ENCODE data around the gene AR. TPM values are rescaled to one million over a fixed set of nuclear protein-coding genes. Genes with fewer than 3 reads are reported as not detected.

Gene AR
- total and polyA plus RNA-seq, 2 of the 13 experiments (the other 11 are each of a cell fraction or from before 2014, with no cell fraction given), result not detected

GRCh38 chrX:67599532-67599931, 55.7 kb downstream of the AR start (continued):
- TF ChIP-seq, protein P1, sequence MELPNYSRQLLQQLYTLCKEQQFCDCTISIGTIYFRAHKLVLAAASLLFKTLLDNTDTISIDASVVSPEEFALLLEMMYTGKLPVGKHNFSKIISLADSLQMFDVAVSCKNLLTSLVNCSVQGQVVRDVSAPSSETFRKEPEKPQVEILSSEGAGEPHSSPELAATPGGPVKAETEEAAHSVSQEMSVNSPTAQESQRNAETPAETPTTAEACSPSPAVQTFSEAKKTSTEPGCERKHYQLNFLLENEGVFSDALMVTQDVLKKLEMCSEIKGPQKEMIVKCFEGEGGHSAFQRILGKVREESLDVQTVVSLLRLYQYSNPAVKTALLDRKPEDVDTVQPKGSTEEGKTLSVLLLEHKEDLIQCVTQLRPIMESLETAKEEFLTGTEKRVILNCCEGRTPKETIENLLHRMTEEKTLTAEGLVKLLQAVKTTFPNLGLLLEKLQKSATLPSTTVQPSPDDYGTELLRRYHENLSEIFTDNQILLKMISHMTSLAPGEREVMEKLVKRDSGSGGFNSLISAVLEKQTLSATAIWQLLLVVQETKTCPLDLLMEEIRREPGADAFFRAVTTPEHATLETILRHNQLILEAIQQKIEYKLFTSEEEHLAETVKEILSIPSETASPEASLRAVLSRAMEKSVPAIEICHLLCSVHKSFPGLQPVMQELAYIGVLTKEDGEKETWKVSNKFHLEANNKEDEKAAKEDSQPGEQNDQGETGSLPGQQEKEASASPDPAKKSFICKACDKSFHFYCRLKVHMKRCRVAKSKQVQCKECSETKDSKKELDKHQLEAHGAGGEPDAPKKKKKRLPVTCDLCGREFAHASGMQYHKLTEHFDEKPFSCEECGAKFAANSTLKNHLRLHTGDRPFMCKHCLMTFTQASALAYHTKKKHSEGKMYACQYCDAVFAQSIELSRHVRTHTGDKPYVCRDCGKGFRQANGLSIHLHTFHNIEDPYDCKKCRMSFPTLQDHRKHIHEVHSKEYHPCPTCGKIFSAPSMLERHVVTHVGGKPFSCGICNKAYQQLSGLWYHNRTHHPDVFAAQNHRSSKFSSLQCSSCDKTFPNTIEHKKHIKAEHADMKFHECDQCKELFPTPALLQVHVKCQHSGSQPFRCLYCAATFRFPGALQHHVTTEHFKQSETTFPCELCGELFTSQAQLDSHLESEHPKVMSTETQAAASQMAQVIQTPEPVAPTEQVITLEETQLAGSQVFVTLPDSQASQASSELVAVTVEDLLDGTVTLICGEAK (IDR thresholded peaks at IDR 0.05), result no peak
- TF ChIP-seq, protein P1 (CRISPR knock-in tag; IDR thresholded peaks at IDR 0.05), result no peak
- no peak for TF ChIP-seq JARID2 (CRISPR knock-in tag; IDR thresholded peaks at IDR 0.05; ENCODE audit: insufficient replicate concordance)
- TF ChIP-seq, protein P2, sequence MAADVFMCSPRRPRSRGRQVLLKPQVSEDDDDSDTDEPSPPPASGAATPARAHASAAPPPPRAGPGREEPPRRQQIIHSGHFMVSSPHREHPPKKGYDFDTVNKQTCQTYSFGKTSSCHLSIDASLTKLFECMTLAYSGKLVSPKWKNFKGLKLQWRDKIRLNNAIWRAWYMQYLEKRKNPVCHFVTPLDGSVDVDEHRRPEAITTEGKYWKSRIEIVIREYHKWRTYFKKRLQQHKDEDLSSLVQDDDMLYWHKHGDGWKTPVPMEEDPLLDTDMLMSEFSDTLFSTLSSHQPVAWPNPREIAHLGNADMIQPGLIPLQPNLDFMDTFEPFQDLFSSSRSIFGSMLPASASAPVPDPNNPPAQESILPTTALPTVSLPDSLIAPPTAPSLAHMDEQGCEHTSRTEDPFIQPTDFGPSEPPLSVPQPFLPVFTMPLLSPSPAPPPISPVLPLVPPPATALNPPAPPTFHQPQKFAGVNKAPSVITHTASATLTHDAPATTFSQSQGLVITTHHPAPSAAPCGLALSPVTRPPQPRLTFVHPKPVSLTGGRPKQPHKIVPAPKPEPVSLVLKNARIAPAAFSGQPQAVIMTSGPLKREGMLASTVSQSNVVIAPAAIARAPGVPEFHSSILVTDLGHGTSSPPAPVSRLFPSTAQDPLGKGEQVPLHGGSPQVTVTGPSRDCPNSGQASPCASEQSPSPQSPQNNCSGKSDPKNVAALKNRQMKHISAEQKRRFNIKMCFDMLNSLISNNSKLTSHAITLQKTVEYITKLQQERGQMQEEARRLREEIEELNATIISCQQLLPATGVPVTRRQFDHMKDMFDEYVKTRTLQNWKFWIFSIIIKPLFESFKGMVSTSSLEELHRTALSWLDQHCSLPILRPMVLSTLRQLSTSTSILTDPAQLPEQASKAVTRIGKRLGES (CRISPR knock-in tag; IDR thresholded peaks at IDR 0.05; ENCODE audit: borderline replicate concordance), result no peak
